Thyroid gland (tissue), 4 donors: ENCODE data around the gene VASP.

Experiments
- CTCF ChIP-seq, 6 experiments: fragments of 200-600 bp in 3 of 6; fragments of 450-650 bp in 3 of 6; sonication (generic) in 3 of 6; IDR thresholded peaks; one replicate each; pipeline ENCODE4 v1.5.1; 2016 to 2019; ENCODE audit warnings: antibody characterized with exemption in 6 of 6, mild to moderate bottlenecking in 2 of 6, inconsistent platforms in 1 of 6, moderate library complexity in 1 of 6
- POLR2A ChIP-seq, 2 donors: fragments of 450-650 bp; IDR thresholded peaks; one replicate each; pipeline ENCODE4 v1.6.1; 2017; ENCODE audit warnings: antibody characterized with exemption in 2 of 2, mild to moderate bottlenecking in 2 of 2, moderate library complexity in 1 of 2

GRCh38 chr19:45475537-45476291, 31.6 kb upstream of the VASP start:
- TF ChIP-seq CTCF (IDR thresholded peaks at IDR 0.05): no peak
- no peak for TF ChIP-seq POLR2A (IDR thresholded peaks at IDR 0.05)
